ENCODE results near the gene GPD1L. TPM values are rescaled to one million over a fixed set of nuclear protein-coding genes. Genes with fewer than 3 reads are reported as not detected.

The GPD1L gene
- total RNA-seq, 1 experiment from 2014 or later = 9.3 TPM

- Mint-ChIP-seq H3K36me3 (ENCODE audit: insufficient read depth, unreplicated experiment) (no peaks in the 10 kb centered on the region), H3K9me3 (ENCODE audit: unreplicated experiment) (no peaks in the 10 kb centered on the region), H3K27ac (ENCODE audit: unreplicated experiment) (no peak overlapping the region), H3K4me3 (ENCODE audit: unreplicated experiment) (no peak overlapping the region), H3K4me1 (ENCODE audit: low read depth, unreplicated experiment) (peaks cover 18% of the 10 kb centered on the region), H3K27me3 (ENCODE audit: insufficient read depth, unreplicated experiment) (no peaks in the 10 kb centered on the region)
- peaks cover 13% of the 10 kb centered on the region for H3K4me1 ChIP-seq
- no TSS peak for BruUV-seq (replicated peaks)
- no peak overlapping the region for H3K4me3 ChIP-seq (ENCODE audit: low read depth, low read length)
- no peaks in the 10 kb centered on the region for H3K9me3 ChIP-seq
- no peak for TF ChIP-seq CTCF (IDR thresholded peaks at IDR 0.05; ENCODE audit: insufficient read depth in 1 of 2, low read depth in 1 of 2, low read length in 1 of 2, severe bottlenecking in 1 of 2, unreplicated experiment in 1 of 2)
- no peak for DNase-seq
- ChIA-PET POLR2A (no interaction called here), CTCF (no interaction called here)
- intact Hi-C loops (cut with micrococcal nuclease; ENCODE audit: unreplicated experiment) = no loop called here
- no peaks in the 10 kb centered on the region for H3K27me3 ChIP-seq (replicated peaks; ENCODE audit: control insufficient read depth, insufficient read depth, low read length)
- no peaks in the 10 kb centered on the region for H3K36me3 ChIP-seq (ENCODE audit: control insufficient read depth, insufficient read depth, low read length)
These were observed 74.9 kb downstream of the GPD1L start for GRCh38 chr3:32181365-32181764.

GRCh38 chr3:32181796-32182195, 75.4 kb downstream of the GPD1L start:
- no peak overlapping the region for H3K4me3 Mint-ChIP-seq (ENCODE audit: unreplicated experiment)
- ChIA-PET POLR2A (no interaction called here), CTCF (no interaction called here)
- intact Hi-C loops (cut with micrococcal nuclease; ENCODE audit: unreplicated experiment) = no loop called here
- H3K27me3 ChIP-seq (replicated peaks; ENCODE audit: control insufficient read depth, insufficient read depth, low read length) = no peaks in the 10 kb centered on the region
- H3K27me3 Mint-ChIP-seq (ENCODE audit: insufficient read depth, unreplicated experiment) = no peaks in the 10 kb centered on the region
- no TSS peak for BruUV-seq (replicated peaks)
- no peaks in the 10 kb centered on the region for H3K9me3 Mint-ChIP-seq (ENCODE audit: unreplicated experiment)
- no peak for DNase-seq
- no peaks in the 10 kb centered on the region for H3K9me3 ChIP-seq
- no peaks in the 10 kb centered on the region for H3K36me3 Mint-ChIP-seq (ENCODE audit: insufficient read depth, unreplicated experiment)
- peaks cover 17% of the 10 kb centered on the region for H3K4me1 ChIP-seq
- no peak overlapping the region for H3K4me3 ChIP-seq (ENCODE audit: low read depth, low read length)
- TF ChIP-seq CTCF (IDR thresholded peaks at IDR 0.05; ENCODE audit: insufficient read depth in 1 of 2, low read depth in 1 of 2, low read length in 1 of 2, severe bottlenecking in 1 of 2, unreplicated experiment in 1 of 2) = no peak
- H3K27ac Mint-ChIP-seq (ENCODE audit: unreplicated experiment) = no peak overlapping the region
- H3K4me1 Mint-ChIP-seq (ENCODE audit: low read depth, unreplicated experiment) = peaks cover 20% of the 10 kb centered on the region
- no peaks in the 10 kb centered on the region for H3K36me3 ChIP-seq (ENCODE audit: control insufficient read depth, insufficient read depth, low read length)

GRCh38 chr3:32184187-32184730, 77.8 kb downstream of the GPD1L start:
- Histone ChIP-seq H3K4me3 (ENCODE audit: low read depth, low read length) (no peak overlapping the region), H3K9me3 (no peaks in the 10 kb centered on the region), H3K4me1 (peaks cover 15% of the 10 kb centered on the region), H3K27me3 (replicated peaks; ENCODE audit: control insufficient read depth, insufficient read depth, low read length) (no peaks in the 10 kb centered on the region), H3K36me3 (ENCODE audit: control insufficient read depth, insufficient read depth, low read length) (no peaks in the 10 kb centered on the region)
- DNase-seq = no peak
- Mint-ChIP-seq H3K9me3 (ENCODE audit: unreplicated experiment) (no peaks in the 10 kb centered on the region), H3K27me3 (ENCODE audit: insufficient read depth, unreplicated experiment) (no peaks in the 10 kb centered on the region), H3K4me1 (ENCODE audit: low read depth, unreplicated experiment) (peaks cover 13% of the 10 kb centered on the region), H3K4me3 (ENCODE audit: unreplicated experiment) (no peak overlapping the region), H3K27ac (ENCODE audit: unreplicated experiment) (no peak overlapping the region), H3K36me3 (ENCODE audit: insufficient read depth, unreplicated experiment) (no peaks in the 10 kb centered on the region)
- CTCF ChIA-PET = no interaction called here
- POLR2A ChIA-PET = no interaction called here
- intact Hi-C loops (cut with micrococcal nuclease; ENCODE audit: unreplicated experiment) = no loop called here
- BruUV-seq (replicated peaks) = no TSS peak
- no peak for TF ChIP-seq CTCF (IDR thresholded peaks at IDR 0.05; ENCODE audit: insufficient read depth in 1 of 2, low read depth in 1 of 2, low read length in 1 of 2, severe bottlenecking in 1 of 2, unreplicated experiment in 1 of 2)

Data from Caco-2 (cell line).